ENCODE measurements around the gene MYO1H.
"Not testable (repeated sequence)": the region's sequence is repeated elsewhere in the genome, so short reads cannot be mapped to it uniquely, and the experiment has no call there.

Gene MYO1H

GRCh38 chr12:109473526-109474270 is 126.0 kb downstream of the MYO1H start:
- DNase-seq (ENCODE audit: low read depth), result not testable (repeated sequence)

- DNase-seq (ENCODE audit: low read depth), result no peak
Measured at GRCh38 chr12:109475121-109475520, 127.4 kb downstream of the MYO1H start.

- peak; percentile 27 for DNase-seq (ENCODE audit: low read depth)
Measured at GRCh38 chr12:109475993-109476806, 128.5 kb downstream of the MYO1H start.

GRCh38 chr12:109476807-109477184 is 129.1 kb downstream of the MYO1H start:
- DNase-seq (ENCODE audit: low read depth), result no peak

GRCh38 chr12:109477185-109477962 is 129.7 kb downstream of the MYO1H start, which contains the start of the genes KCTD10 and UBE3B:
KCTD10 (minus strand) TSS chr12:109477300; CDS start chr12:109477262, 38 bp downstream.
UBE3B (plus strand) TSS chr12:109477634; CDS start chr12:109483552, 5,918 bp downstream.
- peak; percentile 95 for DNase-seq (ENCODE audit: low read depth)

- no peak for DNase-seq (ENCODE audit: low read depth)
Measured at GRCh38 chr12:109477963-109478315, 130.2 kb downstream of the MYO1H start.

- no peak for DNase-seq (ENCODE audit: low read depth)
Measured at GRCh38 chr12:109479761-109480160, 132.1 kb downstream of the MYO1H start.

- DNase-seq (ENCODE audit: low read depth), result no peak
Measured at GRCh38 chr12:109480356-109480755, 132.7 kb downstream of the MYO1H start.

- DNase-seq (ENCODE audit: low read depth), result no peak
Measured at GRCh38 chr12:109481863-109482262, 134.2 kb downstream of the MYO1H start.

- DNase-seq (ENCODE audit: low read depth), result no peak
Measured at GRCh38 chr12:109482491-109482890, 134.8 kb downstream of the MYO1H start.

- DNase-seq (ENCODE audit: low read depth), result no peak
Measured at GRCh38 chr12:109482894-109483293, 135.2 kb downstream of the MYO1H start.

GRCh38 chr12:109483346-109483745 is 135.6 kb downstream of the MYO1H start:
- DNase-seq (ENCODE audit: low read depth), result no peak

GRCh38 chr12:109485201-109485600 is 137.5 kb downstream of the MYO1H start:
- no peak for DNase-seq (ENCODE audit: low read depth)

GRCh38 chr12:109487181-109488050 is 139.7 kb downstream of the MYO1H start:
- no peak for DNase-seq (ENCODE audit: low read depth)

GRCh38 chr12:109488051-109488665 is 140.5 kb downstream of the MYO1H start:
- no peak for DNase-seq (ENCODE audit: low read depth)

- no peak for DNase-seq (ENCODE audit: low read depth)
Measured at GRCh38 chr12:109489016-109489954, 141.6 kb downstream of the MYO1H start.

GRCh38 chr12:109489955-109490565 is 142.4 kb downstream of the MYO1H start:
- no peak for DNase-seq (ENCODE audit: low read depth)

GRCh38 chr12:109491671-109492070 is 144.0 kb downstream of the MYO1H start:
- no peak for DNase-seq (ENCODE audit: low read depth)

GRCh38 chr12:109492371-109492770 is 144.7 kb downstream of the MYO1H start:
- DNase-seq (ENCODE audit: low read depth), result no peak

Measured in ELR (cell line).